ENCODE data around the gene GNAZ.

GRCh38 chr22:23063539-23064380 is 6.6 kb upstream of the GNAZ start:
- no peak for TF ChIP-seq CTCF (IDR thresholded peaks at IDR 0.05)
- no peak for TF ChIP-seq POLR2AphosphoS5 (IDR thresholded peaks at IDR 0.05)

Data from gastroesophageal sphincter (tissue), 3 donors.